GM18526 (cell line): ENCODE results near the gene AURKA.

ENCODE experiments used
- POLR2A ChIP-seq: IDR thresholded peaks from 3 replicates; pipeline ENCODE4 v1.6.1; 2011; ENCODE audit not compliant: insufficient read length; ENCODE audit errors: extremely low read depth

AURKA gene

GRCh38 chr20:56411759-56412472 is 19.9 kb upstream of the AURKA start, which contains the start of gene CASS4:
Gene CASS4, plus strand, starts transcription at chr20:56412260. Its CDS starts 199 bp downstream, at chr20:56412459.
- no peak for TF ChIP-seq POLR2A

- TF ChIP-seq POLR2A: no peak
These were observed 17.9 kb upstream of the AURKA start for GRCh38 chr20:56409956-56410355.

DNA sequence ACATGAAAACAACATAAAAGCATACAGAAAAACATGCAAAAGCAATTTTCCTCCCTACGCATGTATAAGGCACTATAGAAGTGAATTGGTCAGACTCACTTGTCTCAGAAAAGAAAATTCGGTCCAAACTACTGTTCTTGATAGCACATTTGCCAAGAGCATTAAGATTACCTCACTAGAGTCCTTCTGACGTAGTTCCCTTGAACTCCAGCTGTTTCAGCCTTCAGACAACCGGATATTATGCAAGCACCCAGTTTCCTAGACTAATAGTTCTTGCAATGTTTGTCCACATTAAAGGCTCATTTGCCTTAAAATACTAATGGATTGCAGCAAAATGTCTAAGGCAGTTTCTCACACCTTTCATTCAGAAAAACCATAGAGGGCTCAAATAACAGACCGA is 17.5 kb upstream of the AURKA start:
- no peak for TF ChIP-seq POLR2A

DNA sequence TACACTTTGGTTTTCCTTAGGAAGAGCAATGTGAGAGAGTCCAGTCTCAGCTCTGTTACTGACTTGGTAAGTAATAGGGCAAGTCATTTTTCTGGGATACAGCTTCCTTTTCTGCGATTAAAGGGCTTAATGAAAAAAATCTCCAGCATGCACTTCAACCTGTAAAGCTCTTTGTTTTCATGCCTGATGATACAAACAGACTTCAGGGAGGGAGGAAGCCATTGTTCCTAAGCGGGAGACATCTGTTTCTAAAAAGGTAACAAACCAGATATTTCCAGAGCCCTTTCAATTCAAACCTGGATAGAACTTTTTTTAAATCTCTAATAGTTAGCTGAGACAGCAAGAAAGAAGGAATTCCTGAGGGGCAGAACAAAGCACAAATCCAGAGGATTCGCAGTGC is 14.9 kb upstream of the AURKA start:
- no peak for TF ChIP-seq POLR2A

DNA sequence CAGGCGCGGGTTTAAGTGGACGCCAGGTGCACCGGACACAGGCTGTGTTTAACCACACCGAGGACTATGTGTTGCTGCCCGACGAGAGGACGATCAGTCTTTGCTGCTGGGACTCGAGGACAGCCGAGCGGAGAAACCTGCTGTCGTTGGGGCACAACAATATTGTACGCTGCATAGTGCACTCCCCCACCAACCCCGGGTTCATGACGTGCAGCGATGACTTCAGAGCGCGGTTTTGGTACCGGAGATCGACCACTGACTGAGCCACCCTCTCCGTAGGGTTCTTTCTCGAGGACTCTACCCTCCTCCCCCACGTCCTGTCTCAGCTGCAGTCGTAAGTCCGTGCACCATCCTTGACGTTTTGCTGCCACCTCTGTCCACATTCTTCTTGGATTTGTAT is 11.4 kb upstream of the AURKA start:
- no peak for TF ChIP-seq POLR2A

DNA sequence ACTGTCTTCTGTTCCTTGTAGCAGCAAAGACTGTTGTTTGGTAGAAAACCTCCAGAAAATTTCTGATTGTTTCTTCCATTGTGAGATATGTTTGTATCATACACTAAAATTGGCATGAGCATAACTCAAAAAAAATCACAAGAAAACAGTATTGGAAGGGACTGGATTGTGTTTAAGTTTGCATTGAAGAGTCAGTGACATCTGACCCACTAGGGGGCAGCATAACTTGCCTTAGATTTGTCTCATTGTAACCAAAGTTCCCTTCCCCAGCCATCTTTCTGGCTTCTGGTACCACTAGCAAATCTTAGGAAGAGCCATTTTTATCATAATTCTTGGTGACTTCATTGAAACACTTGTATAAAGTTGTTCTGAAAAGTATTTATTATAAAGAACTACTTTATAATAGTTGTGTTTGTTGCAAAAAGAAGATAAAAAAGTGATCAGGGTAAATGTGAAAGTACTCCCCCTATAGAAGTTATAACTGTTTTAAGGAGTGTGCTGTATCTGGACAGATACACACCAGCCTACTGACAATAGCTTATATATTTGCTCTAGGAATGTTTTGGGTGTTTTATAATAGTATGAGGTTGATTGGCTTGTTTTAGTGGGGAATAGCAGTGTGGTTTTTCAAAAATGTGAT is 8.1 kb upstream of the AURKA start:
- no peak for TF ChIP-seq POLR2A

DNA sequence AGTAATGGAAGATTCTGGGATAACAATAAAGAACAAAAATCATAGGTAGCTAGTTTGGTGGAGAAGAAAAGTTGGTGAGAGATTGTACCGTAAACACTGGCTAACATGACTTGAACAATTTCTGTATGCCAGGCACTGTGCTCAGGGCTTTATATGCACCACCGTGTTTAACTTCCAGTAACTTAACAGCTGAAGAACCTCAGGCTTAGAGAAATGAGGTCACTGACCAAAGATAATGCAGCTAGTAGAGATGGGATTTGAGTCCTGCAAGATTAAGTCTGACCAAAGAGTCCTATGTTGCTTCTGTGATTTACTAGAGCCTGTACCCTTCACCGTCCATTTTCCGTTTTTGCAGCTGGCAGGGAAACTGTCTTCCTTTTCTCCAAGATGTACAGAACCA is 3.2 kb upstream of the AURKA start:
- no peak for TF ChIP-seq POLR2A

DNA sequence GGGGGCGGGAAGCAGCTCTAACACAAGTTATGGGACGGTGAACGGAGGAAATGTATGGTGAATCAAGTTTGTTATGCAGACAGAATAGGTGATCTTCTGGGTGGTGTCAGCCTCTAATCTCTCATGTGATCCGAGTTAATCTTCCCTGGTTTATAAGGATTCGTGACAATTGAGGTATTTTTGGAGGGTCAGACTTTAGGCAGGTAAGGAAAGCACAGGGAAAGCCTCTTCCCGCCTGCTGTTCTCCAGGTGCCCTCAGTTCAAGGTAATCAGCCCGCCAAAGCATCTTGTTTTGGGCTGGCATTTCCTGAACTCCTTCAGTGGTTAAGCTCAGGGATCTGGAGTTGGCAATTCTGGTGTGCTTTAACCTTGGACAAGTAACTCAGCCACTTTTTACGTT is 1.6 kb upstream of the AURKA start:
- no peak for TF ChIP-seq POLR2A

GRCh38 chr20:56392881-56393482 is 967 bp upstream of the AURKA start:
- TF ChIP-seq POLR2A: no peak

- no peak for TF ChIP-seq POLR2A
These were observed 351 bp downstream of the AURKA start for GRCh38 chr20:56391596-56392131.

DNA sequence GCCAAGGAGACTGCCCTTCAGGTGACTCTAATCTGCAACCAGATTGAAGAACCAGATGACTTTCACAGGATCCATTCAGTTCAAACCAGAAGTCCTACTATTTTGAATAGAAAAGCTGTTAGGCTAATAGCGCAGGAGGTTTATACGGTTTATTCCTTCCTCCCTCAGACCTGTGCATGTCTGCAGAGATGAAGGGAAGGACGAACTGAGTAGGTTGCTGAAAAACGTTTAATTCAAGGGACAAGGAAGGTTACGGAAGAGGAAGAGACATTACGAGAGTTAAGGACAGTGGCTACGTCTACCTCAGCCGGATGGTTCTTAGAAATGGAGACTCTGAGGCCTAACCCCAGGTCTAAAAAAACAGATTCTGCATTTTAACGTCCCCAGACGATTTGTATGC is 978 bp downstream of the AURKA start:
- TF ChIP-seq POLR2A: no peak

- no peak for TF ChIP-seq POLR2A
These were observed 2.2 kb downstream of the AURKA start for GRCh38 chr20:56389807-56390206.

GRCh38 chr20:56388882-56389281 is 3.1 kb downstream of the AURKA start:
- TF ChIP-seq POLR2A: no peak

- TF ChIP-seq POLR2A: no peak
These were observed 5.8 kb downstream of the AURKA start for GRCh38 chr20:56386219-56386618.

- no peak for TF ChIP-seq POLR2A
These were observed 6.9 kb downstream of the AURKA start for GRCh38 chr20:56385130-56385529.

GRCh38 chr20:56383334-56383733 is 8.7 kb downstream of the AURKA start:
- no peak for TF ChIP-seq POLR2A
